Myocyte (in vitro differentiated cells): ENCODE measurements around the gene CCNA1. TPM values are rescaled to one million over a fixed set of nuclear protein-coding genes. Genes with fewer than 3 reads are reported as not detected.

Experiments
- DNase-seq: peaks from one replicate; pipeline ENCODE4 v3.0.0-alpha.2; 2012; ENCODE audit warnings: low read depth
- total RNA-seq: library from RNA; depleted of rRNA; stranded (reverse); fragments of >200 nt; gene quantifications from 2 replicates; pipeline ENCODE4 v1.2.3, GENCODE V29; 2014

CCNA1 gene
- total RNA-seq, 1 donor from 2014 or later = 1.3 TPM

GRCh38 chr13:36453516-36453915, 21.2 kb downstream of the CCNA1 start:
- DNase-seq = peak; percentile 15

- DNase-seq = no peak
Measured at GRCh38 chr13:36454121-36454520, 21.8 kb downstream of the CCNA1 start.

GRCh38 chr13:36454987-36455386, 22.7 kb downstream of the CCNA1 start:
- DNase-seq = no peak

- no peak for DNase-seq
Measured at GRCh38 chr13:36456577-36456976, 24.3 kb downstream of the CCNA1 start.

GRCh38 chr13:36461506-36461905, 29.2 kb downstream of the CCNA1 start:
- DNase-seq = no peak

- DNase-seq = no peak
Measured at GRCh38 chr13:36475468-36475867, 43.2 kb downstream of the CCNA1 start.

GRCh38 chr13:36476661-36477060, 44.4 kb downstream of the CCNA1 start:
- no peak for DNase-seq

- no peak for DNase-seq
Measured at GRCh38 chr13:36480726-36481427, 48.6 kb downstream of the CCNA1 start.

GRCh38 chr13:36490055-36490454, 57.8 kb downstream of the CCNA1 start:
- no peak for DNase-seq

Other genes starting within 250 kb of the CCNA1 start
- gene SOHLH2, start 217.9 kb upstream of the CCNA1 start, total RNA-seq = 23.7 and 125 TPM in 2 replicates
- 25.4 and 28.1 TPM in 2 replicates for gene CCDC169, start 134.7 kb upstream of the CCNA1 start, total RNA-seq
- 120 and 153 TPM in 2 replicates for gene SPART, start 86.1 kb upstream of the CCNA1 start, total RNA-seq
- not detected in 2 replicates for gene SERTM1, start 241.5 kb downstream of the CCNA1 start, total RNA-seq